HEK293 (cell line): ENCODE results near the gene SEC14L6.

ENCODE experiments used
- CTCF ChIA-PET: fragments of 350-600 bp; formaldehyde crosslinking; extraction: SDS; loops from one replicate; lab custom pipeline; 2021; ENCODE audit warnings: antibody characterized with exemption; lab: Yijun Ruan, JAX
- POLR2A ChIA-PET: fragments of 300-600 bp; formaldehyde crosslinking; extraction: SDS; loops from one replicate; lab custom pipeline; 2020; ENCODE audit warnings: antibody characterized with exemption, inconsistent platforms; lab: Yijun Ruan, JAX
- H3K27ac ChIP-seq: fragments of 200-500 bp; sonication (Bioruptor generic); 2 replicates; pipeline ENCODE4 v1.5.1; 2014; ENCODE audit warnings: low read depth, low read length, control low read depth, inconsistent platforms; ENCODE audit errors: extremely low read depth
- H3K36me3 ChIP-seq, 2 experiments: fragments of 200-500 bp in 1 of 2; sonication (Bioruptor generic) in 1 of 2; 1 replicate in 1 of 2; 2 replicates in 1 of 2; pipeline ENCODE4 v1.5.1; 2014 to 2017; ENCODE audit warnings: inconsistent platforms in 2 of 2, low read length in 2 of 2; ENCODE audit not compliant: control insufficient read depth in 2 of 2, insufficient read depth in 1 of 2
- H3K4me1 ChIP-seq: fragments of 200-500 bp; sonication (Bioruptor generic); 2 replicates; pipeline ENCODE4 v1.5.1; 2014; ENCODE audit warnings: mild to moderate bottlenecking, low read length, inconsistent platforms; ENCODE audit not compliant: control insufficient read depth, insufficient read depth
- H3K4me3 ChIP-seq: 2 replicates; pipeline ENCODE4 v1.5.1; 2011; ENCODE audit warnings: low read depth, mild to moderate bottlenecking, control low read depth, low read length, moderate library complexity
- H3K9me3 ChIP-seq: fragments of 200-500 bp; sonication (Bioruptor generic); 2 replicates; pipeline ENCODE4 v1.5.1; 2014; ENCODE audit warnings: low read depth, low read length, inconsistent platforms; ENCODE audit not compliant: control insufficient read depth, insufficient read depth
- CTCF ChIP-seq: fragments of 450-650 bp; formaldehyde crosslinking; IDR thresholded peaks from 2 replicates; pipeline ENCODE4 v1.5.1; 2016; ENCODE audit warnings: missing biosample characterization, missing genetic modification characterization
- GLIS1 ChIP-seq: fragments of 450-650 bp; formaldehyde crosslinking; IDR thresholded peaks from 2 replicates; pipeline ENCODE4 v1.5.1; 2016; ENCODE audit warnings: missing biosample characterization, missing genetic modification characterization
- GLIS2 ChIP-seq: fragments of 450-650 bp; formaldehyde crosslinking; IDR thresholded peaks from 2 replicates; pipeline ENCODE4 v1.5.1; 2016; ENCODE audit warnings: missing biosample characterization, missing genetic modification characterization
- PATZ1 ChIP-seq: fragments of 450-650 bp; formaldehyde crosslinking; IDR thresholded peaks from 2 replicates; pipeline ENCODE4 v1.5.1; 2016; ENCODE audit warnings: missing biosample characterization, missing genetic modification characterization
- PRDM4 ChIP-seq: fragments of 450-650 bp; formaldehyde crosslinking; IDR thresholded peaks from 2 replicates; pipeline ENCODE4 v1.5.1; 2017; ENCODE audit warnings: missing biosample characterization, missing genetic modification characterization
- ZIC2 ChIP-seq: fragments of 450-650 bp; formaldehyde crosslinking; IDR thresholded peaks from 2 replicates; pipeline ENCODE4 v1.5.1; 2016; ENCODE audit warnings: missing biosample characterization, missing genetic modification characterization
- ZNF112 ChIP-seq: fragments of 450-650 bp; formaldehyde crosslinking; IDR thresholded peaks from 2 replicates; pipeline ENCODE4 v1.5.0; 2017; ENCODE audit warnings: missing biosample characterization, missing genetic modification characterization
- ZNF211 ChIP-seq: fragments of 450-650 bp; formaldehyde crosslinking; IDR thresholded peaks from 2 replicates; pipeline ENCODE4 v1.5.1; 2016; ENCODE audit warnings: low read depth, missing biosample characterization, missing genetic modification characterization
- ZNF624 ChIP-seq: fragments of 450-650 bp; formaldehyde crosslinking; IDR thresholded peaks from 2 replicates; pipeline ENCODE4 v1.5.1; 2017; ENCODE audit warnings: missing biosample characterization, missing genetic modification characterization
- ZNF629 ChIP-seq: fragments of 450-650 bp; formaldehyde crosslinking; IDR thresholded peaks from 2 replicates; pipeline ENCODE4 v1.5.1; 2017; ENCODE audit warnings: missing biosample characterization, missing genetic modification characterization

Gene SEC14L6

GRCh38 chr22:30559889-30560288 lies 13.3 kb upstream of the SEC14L6 start (continued):
- no peak for TF ChIP-seq PATZ1 (tag by site-specific recombination)
- TF ChIP-seq ZNF624 (tag by site-specific recombination), result no peak
- TF ChIP-seq ZNF629, result no peak

GRCh38 chr22:30557243-30557642 lies 10.7 kb upstream of the SEC14L6 start:
- Histone ChIP-seq H3K4me1 (no peaks in the 10 kb centered on the region), H3K27ac (no peak overlapping the region), H3K36me3 (no peaks in the 10 kb centered on the region), H3K4me3 (no peak overlapping the region), H3K9me3 (no peaks in the 10 kb centered on the region)
- ChIA-PET POLR2A (no interaction called here), CTCF (interaction anchor here (0.8 kb wide), 2 partner anchors 73 to 170 kb away, joined by 3 read pairs; partner anchors contain the start of gene RNF215)
- TF ChIP-seq GLIS1 (tag by site-specific recombination) (peak; percentile 17; the same call in 1 of the 2 replicates), ZNF112 (tag by site-specific recombination) (no peak), ZIC2 (tag by site-specific recombination) (peak; percentile 80), GLIS2 (tag by site-specific recombination) (peak; percentile 42), CTCF (tag by site-specific recombination) (peak; percentile 20; the same call in 1 of the 2 replicates)

GRCh38 chr22:30556388-30556787 lies 9.8 kb upstream of the SEC14L6 start:
- TF ChIP-seq CTCF (tag by site-specific recombination), result peak; percentile 35; the same call in 1 of the 2 replicates
- TF ChIP-seq ZNF211, result no peak
- TF ChIP-seq PRDM4, result 0 out of 2 replicates have a peak, but pooled peaks have one; percentile 18
- CTCF ChIA-PET, result interaction anchor here (1.0 to 1.1 kb wide), 2 partner anchors 21 to 112 kb away, joined by 3 to 4 read pairs; no protein-coding TSS in a partner anchor
- Histone ChIP-seq H3K4me3 (no peak overlapping the region), H3K36me3 (no peaks in the 10 kb centered on the region), H3K27ac (no peak overlapping the region), H3K4me1 (no peaks in the 10 kb centered on the region), H3K9me3 (no peaks in the 10 kb centered on the region)
- POLR2A ChIA-PET, result no interaction called here
